Thoracic aorta (tissue), 2 donors: ENCODE data around the gene TMX4. TPM values are rescaled to one million over a fixed set of nuclear protein-coding genes. Genes with fewer than 3 reads are reported as not detected.

Experiments
- ATAC-seq: fragments of 150-250 bp; one replicate; pipeline ENCODE4 v1.8.0; 2017; ENCODE audit warnings: low read depth; ENCODE audit not compliant: insufficient number of reproducible peaks, low FRiP score
- DNase-seq: peaks from one replicate; pipeline ENCODE4 v3.0.0-alpha.2; 2020; ENCODE audit warnings: low spot score
- H3K27ac ChIP-seq, 2 donors: fragments of 200-600 bp; sonication (generic); 1 replicate in 1 of 2; 2 replicates in 1 of 2; pipeline ENCODE4 v1.5.1; 2016; ENCODE audit warnings: mild to moderate bottlenecking in 2 of 2, moderate library complexity in 2 of 2
- H3K27me3 ChIP-seq: fragments of 200-600 bp; sonication (generic); replicated peaks from 2 replicates; pipeline ENCODE4 v1.6.0; 2016; ENCODE audit warnings: mild to moderate bottlenecking; ENCODE audit not compliant: insufficient read depth
- H3K36me3 ChIP-seq: fragments of 200-600 bp; sonication (generic); one replicate; pipeline ENCODE4 v1.5.1; 2016
- H3K4me1 ChIP-seq, 2 donors: fragments of 200-600 bp; sonication (generic); 1 replicate in 1 of 2; 2 replicates in 1 of 2; pipeline versions ENCODE4 v1.5.1 to v1.6.0; 2016; ENCODE audit warnings: low read depth in 2 of 2, mild to moderate bottlenecking in 1 of 2; ENCODE audit not compliant: control insufficient read depth in 1 of 2
- H3K4me3 ChIP-seq: fragments of 200-600 bp; sonication (generic); 2 replicates; pipeline ENCODE4 v1.5.1; 2016; ENCODE audit warnings: mild to moderate bottlenecking
- H3K9me3 ChIP-seq: fragments of 200-600 bp; sonication (generic); 2 replicates; pipeline ENCODE4 v1.5.1; 2016
- CTCF ChIP-seq: fragments of 200-600 bp; sonication (generic); IDR thresholded peaks from one replicate; pipeline ENCODE4 v1.5.1; 2019; ENCODE audit warnings: antibody characterized with exemption
- total RNA-seq, 2 donors: library from RNA; depleted of rRNA; stranded (reverse); fragments of >200 nt; gene quantifications; one replicate each; pipeline versions ENCODE4 v1.1.0 to v1.2.3, GENCODE V29; 2016

TMX4 gene
- total RNA-seq, 2 donors from 2014 or later, result 39.9 to 53.5 TPM

DNA sequence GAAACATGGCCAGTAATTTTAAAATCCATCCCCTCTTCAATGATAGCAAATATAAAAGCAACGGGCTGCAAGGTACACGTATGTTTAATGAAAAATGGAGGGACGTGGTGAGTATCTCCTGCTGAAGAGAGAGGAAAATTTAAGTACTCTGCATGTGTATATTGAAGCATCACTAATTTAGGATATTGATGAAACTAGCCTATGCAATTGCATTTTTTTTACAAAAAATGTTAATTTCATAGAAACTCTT lies 362 bp upstream of the TMX4 start:
- peaks cover 3 to 19% of the 10 kb centered on the region in 2 donors for H3K4me1 ChIP-seq
- peak overlapping the region; percentile 90 for H3K4me3 ChIP-seq
- ATAC-seq, result no peak
- H3K27me3 ChIP-seq, result no peaks in the 10 kb centered on the region
- no peaks in the 10 kb centered on the region for H3K36me3 ChIP-seq
- TF ChIP-seq CTCF, result no peak
- DNase-seq, result no peak
- H3K9me3 ChIP-seq, result no peaks in the 10 kb centered on the region
- peak overlapping the region; percentile 90 to 93 for H3K27ac ChIP-seq

- H3K27ac ChIP-seq, result peak overlapping the region; percentile 90 to 93
- H3K27me3 ChIP-seq, result no peaks in the 10 kb centered on the region
- no peaks in the 10 kb centered on the region for H3K9me3 ChIP-seq
- peaks cover 3 to 19% of the 10 kb centered on the region in 2 donors for H3K4me1 ChIP-seq
- ATAC-seq, result peak; percentile 71
- peak overlapping the region; percentile 90 for H3K4me3 ChIP-seq
- TF ChIP-seq CTCF, result peak; percentile 21
- H3K36me3 ChIP-seq, result no peaks in the 10 kb centered on the region
- no peak for DNase-seq
Observed at GRCh38 chr20:8018958-8019245, 659 bp downstream of the TMX4 start.

GRCh38 chr20:8012724-8013123 lies 6.8 kb downstream of the TMX4 start:
- DNase-seq, result no peak
- H3K36me3 ChIP-seq, result peaks cover 4% of the 10 kb centered on the region
- no peaks in the 10 kb centered on the region for H3K9me3 ChIP-seq
- no peaks in the 10 kb centered on the region for H3K27me3 ChIP-seq
- TF ChIP-seq CTCF, result no peak
- no peak overlapping the region for H3K27ac ChIP-seq
- H3K4me1 ChIP-seq, result peaks cover 1 to 10% of the 10 kb centered on the region in 2 donors
- no peak overlapping the region for H3K4me3 ChIP-seq
- ATAC-seq, result no peak

GRCh38 chr20:8008733-8009132 lies 10.8 kb downstream of the TMX4 start:
- no peaks in the 10 kb centered on the region for H3K9me3 ChIP-seq
- no peak for ATAC-seq
- no peak for DNase-seq
- no peak overlapping the region for H3K27ac ChIP-seq
- no peak overlapping the region for H3K4me3 ChIP-seq
- TF ChIP-seq CTCF, result no peak
- H3K27me3 ChIP-seq, result no peaks in the 10 kb centered on the region
- no peaks in the 10 kb centered on the region for H3K4me1 ChIP-seq
- H3K36me3 ChIP-seq, result peaks cover 9% of the 10 kb centered on the region

DNA sequence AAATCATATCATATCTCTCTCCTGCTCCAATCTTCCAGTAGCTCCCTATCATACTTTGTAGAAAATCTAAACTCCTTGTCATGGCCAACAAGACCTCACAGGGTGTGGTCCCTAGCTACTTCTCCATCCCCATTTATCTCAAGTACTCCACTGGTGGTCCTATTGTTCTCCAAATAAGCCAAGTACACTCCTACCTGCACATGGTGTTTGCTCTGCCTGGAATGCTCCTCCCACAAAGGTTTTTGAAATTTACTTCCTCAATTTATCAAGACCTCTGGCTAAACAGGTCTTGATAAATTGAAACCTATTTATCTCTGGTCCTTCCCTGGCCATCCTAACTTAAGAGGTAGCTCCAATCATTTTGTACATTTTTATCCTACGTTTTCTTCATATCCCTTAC lies 12.1 kb downstream of the TMX4 start:
- no peaks in the 10 kb centered on the region for H3K9me3 ChIP-seq
- no peaks in the 10 kb centered on the region for H3K27me3 ChIP-seq
- H3K4me1 ChIP-seq, result no peaks in the 10 kb centered on the region
- DNase-seq (no peak), ATAC-seq (no peak)
- H3K36me3 ChIP-seq, result peaks cover 9% of the 10 kb centered on the region
- no peak overlapping the region for H3K27ac ChIP-seq
- no peak for TF ChIP-seq CTCF
- H3K4me3 ChIP-seq, result no peak overlapping the region
